Large intestine (tissue), 1 donor: ENCODE measurements around the gene TRIM56. TPM values are rescaled to one million over a fixed set of nuclear protein-coding genes. Genes with fewer than 3 reads are reported as not detected.

Experiments used
- polyA plus RNA-seq: library from polyadenylated mRNA; unstranded; fragments of 120-200 nt; gene quantifications from one replicate; pipeline ENCODE4 v1.2.1, GENCODE V29; 2013

TRIM56 gene
- polyA plus RNA-seq, 1 donor: 25.6 TPM

Other genes starting within 250 kb of the TRIM56 start
- 26.0 TPM for gene SLC12A9, start 232.8 kb upstream of the TRIM56 start, polyA plus RNA-seq
- gene TRIP6, start 218.1 kb upstream of the TRIM56 start, polyA plus RNA-seq: 46.1 TPM
- gene SRRT, start 210.4 kb upstream of the TRIM56 start, polyA plus RNA-seq: 118 TPM
- 2.4 TPM for gene UFSP1, start 195.8 kb upstream of the TRIM56 start, polyA plus RNA-seq
- gene ACHE, start 189.6 kb upstream of the TRIM56 start, polyA plus RNA-seq: 7.4 TPM
- 127 TPM for gene MUC3A, start 135.9 kb upstream of the TRIM56 start, polyA plus RNA-seq
- gene MUC12, start 115.9 kb upstream of the TRIM56 start, polyA plus RNA-seq: 3.3 TPM
- 139 TPM for gene MUC17, start 65.4 kb upstream of the TRIM56 start, polyA plus RNA-seq
- gene SERPINE1, start 41.6 kb downstream of the TRIM56 start, polyA plus RNA-seq: 1.7 TPM
- 56.4 TPM for gene AP1S1, start 69.0 kb downstream of the TRIM56 start, polyA plus RNA-seq
- 0.51 TPM for gene VGF, start 80.1 kb downstream of the TRIM56 start, polyA plus RNA-seq
- 0.21 TPM for gene NAT16, start 94.8 kb downstream of the TRIM56 start, polyA plus RNA-seq
- 72.1 TPM for gene MOGAT3, start 115.6 kb downstream of the TRIM56 start, polyA plus RNA-seq
- gene PLOD3, start 132.1 kb downstream of the TRIM56 start, polyA plus RNA-seq: 52.4 TPM
- gene ZNHIT1, start 132.7 kb downstream of the TRIM56 start, polyA plus RNA-seq: 60.9 TPM
- gene CLDN15, start 152.3 kb downstream of the TRIM56 start, polyA plus RNA-seq: 115 TPM
- gene FIS1, start 159.6 kb downstream of the TRIM56 start, polyA plus RNA-seq: 142 TPM
- 21.6 TPM for gene IFT22, start 236.3 kb downstream of the TRIM56 start, polyA plus RNA-seq